C1 segment of cervical spinal cord (tissue), 14 donors: Measurements from ENCODE around the gene USP24.
"Not testable (repeated sequence)": the region's sequence is repeated elsewhere in the genome, so short reads cannot be mapped to it uniquely, and the experiment has no call there.

ENCODE experiments used
- DNase-seq, 14 donors: peaks; one replicate each; lab custom pipeline; 2025; lab: John Stamatoyannopoulos, UW

The USP24 gene

GRCh38 chr1:55040083-55040932, 174.9 kb downstream of the USP24 start:
- DNase-seq: peak in 1 of 14 donors; percentile 70

- DNase-seq: peak in 1 of 14 donors; percentile 17
Measured at GRCh38 chr1:55039342-55040082, 175.7 kb downstream of the USP24 start, which contains the start of gene PCSK9. Gene PCSK9 (plus strand): TSS chr1:55039548. CDS start chr1:55039838, 290 bp downstream.

- DNase-seq: no peak
Measured at GRCh38 chr1:55038974-55039341, 176.2 kb downstream of the USP24 start.

GRCh38 chr1:55038552-55038838, 176.7 kb downstream of the USP24 start:
- DNase-seq: peak in 1 of 14 donors; percentile 25

- peak in 1 of 14 donors; percentile 46 for DNase-seq
Measured at GRCh38 chr1:55037733-55038551, 177.2 kb downstream of the USP24 start.

- no peak for DNase-seq
Measured at GRCh38 chr1:55035904-55036303, 179.3 kb downstream of the USP24 start.

- no peak for DNase-seq
Measured at GRCh38 chr1:55034476-55035133, 180.6 kb downstream of the USP24 start.

- DNase-seq: no peak
Measured at GRCh38 chr1:55033265-55033614, 181.9 kb downstream of the USP24 start.

- DNase-seq: not testable (repeated sequence)
Measured at GRCh38 chr1:55031098-55031497, 184.1 kb downstream of the USP24 start.

- not testable (repeated sequence) for DNase-seq
Measured at GRCh38 chr1:55026682-55027081, 188.5 kb downstream of the USP24 start.

GRCh38 chr1:55024163-55024562, 191.0 kb downstream of the USP24 start:
- not testable (repeated sequence) for DNase-seq

GRCh38 chr1:55021942-55022546, 193.1 kb downstream of the USP24 start:
- DNase-seq: peak in 12 of 14 donors; percentile 15 to 75 (median 34)

- DNase-seq: no peak
Measured at GRCh38 chr1:55018395-55018794, 196.8 kb downstream of the USP24 start.
